ENCODE measurements around the gene CYLC2. TPM values are rescaled to one million over a fixed set of nuclear protein-coding genes. Genes with fewer than 3 reads are reported as not detected.

Gene CYLC2
- 10 to 100 TPM in 1 of 2 donors, 1 to 10 TPM in 1; 7.7 to 20.5 TPM for total RNA-seq
- polyA plus RNA-seq (ENCODE audit: insufficient read depth, low read depth, low replicate concordance) = 31.5 TPM
- long read RNA-seq, donor 1 = 0 reads
- long read RNA-seq, donor 2 = 0 reads

- H3K27ac ChIP-seq = no peak within 1 kb of the TSS
- intact Hi-C loops (cut with DNase I; ENCODE audit: low total_unique reads) = no loop called here
- no peaks in the 10 kb centered on the region for H3K9me3 ChIP-seq
Measured at GRCh38 chr9:102995033-102995432, at the start of gene CYLC2. Gene CYLC2, plus strand, starts transcription at chr9:102995333. Its CDS starts 48 bp downstream, at chr9:102995381.

GRCh38 chr9:102950346-102950745 lies 44.8 kb upstream of the CYLC2 start:
- H3K27me3 ChIP-seq = no peaks in the 10 kb centered on the region
- WGBS, 2 donors = 49 to 58% methylated on average over 2 of the region's 2 CpGs
- intact Hi-C loops (cut with DNase I; ENCODE audit: low total_unique reads) = no loop called here
- H3K4me1 ChIP-seq = no peaks in the 10 kb centered on the region
- TF ChIP-seq CTCF (IDR thresholded peaks at IDR 0.05) = no peak
- no peak for TF ChIP-seq POLR2A (IDR thresholded peaks at IDR 0.05)
- no peaks in the 10 kb centered on the region for H3K36me3 ChIP-seq (ENCODE audit: low read depth, missing control alignments)
- no peak overlapping the region for H3K27ac ChIP-seq
- DNase-seq = no peak
- no peak overlapping the region for H3K4me3 ChIP-seq
- no peaks in the 10 kb centered on the region for H3K9me3 ChIP-seq

More at GRCh38 chr9:102995033-102995432, at the start of gene CYLC2:
- no peak within 1 kb of the TSS for H3K4me3 ChIP-seq
- no peaks in the 10 kb centered on the region for H3K4me1 ChIP-seq
- no peaks in the 10 kb centered on the region for H3K36me3 ChIP-seq (ENCODE audit: low read depth, missing control alignments)
- DNase-seq = no peak
- H3K27me3 ChIP-seq = no peaks in the 10 kb centered on the region
- TF ChIP-seq CTCF (IDR thresholded peaks at IDR 0.05) (no peak), POLR2A (IDR thresholded peaks at IDR 0.05) (no peak)

GRCh38 chr9:102966999-102967398 lies 28.1 kb upstream of the CYLC2 start:
- no peaks in the 10 kb centered on the region for H3K27me3 ChIP-seq
- no peak for DNase-seq
- no peaks in the 10 kb centered on the region for H3K9me3 ChIP-seq
- 93 to 100% methylated on average over 1 to 7 of the region's 7 CpGs for WGBS, 2 donors
- no peaks in the 10 kb centered on the region for H3K36me3 ChIP-seq (ENCODE audit: low read depth, missing control alignments)
- TF ChIP-seq POLR2A (IDR thresholded peaks at IDR 0.05) = no peak
- no peak for TF ChIP-seq CTCF (IDR thresholded peaks at IDR 0.05)
- intact Hi-C loops (cut with DNase I; ENCODE audit: low total_unique reads) = no loop called here
- no peak overlapping the region for H3K4me3 ChIP-seq
- H3K4me1 ChIP-seq = no peaks in the 10 kb centered on the region
- no peak overlapping the region for H3K27ac ChIP-seq

- WGBS, 2 donors = 88% methylated on average over 2 of the region's 2 CpGs; no CpG with 5 or more reads in 1 of the 2 donors
- intact Hi-C loops (cut with DNase I; ENCODE audit: low total_unique reads) = no loop called here
- no peak overlapping the region for H3K4me3 ChIP-seq
- TF ChIP-seq CTCF (IDR thresholded peaks at IDR 0.05) = no peak
- TF ChIP-seq POLR2A (IDR thresholded peaks at IDR 0.05) = no peak
- no peaks in the 10 kb centered on the region for H3K9me3 ChIP-seq
- H3K36me3 ChIP-seq (ENCODE audit: low read depth, missing control alignments) = no peaks in the 10 kb centered on the region
- H3K27ac ChIP-seq = no peak overlapping the region
- no peak for DNase-seq
- H3K4me1 ChIP-seq = no peaks in the 10 kb centered on the region
- no peaks in the 10 kb centered on the region for H3K27me3 ChIP-seq
Measured at GRCh38 chr9:102967979-102968378, 27.2 kb upstream of the CYLC2 start.

- H3K4me3 ChIP-seq = no peak overlapping the region
- H3K4me1 ChIP-seq = no peaks in the 10 kb centered on the region
- H3K27ac ChIP-seq = no peak overlapping the region
- WGBS, 2 donors = 90 to 93% methylated on average over 2 of the region's 2 CpGs
- intact Hi-C loops (cut with DNase I; ENCODE audit: low total_unique reads) = no loop called here
- no peak for DNase-seq
- TF ChIP-seq CTCF (IDR thresholded peaks at IDR 0.05) (no peak), POLR2A (IDR thresholded peaks at IDR 0.05) (no peak)
- H3K9me3 ChIP-seq = no peaks in the 10 kb centered on the region
- H3K36me3 ChIP-seq (ENCODE audit: low read depth, missing control alignments) = no peaks in the 10 kb centered on the region
- no peaks in the 10 kb centered on the region for H3K27me3 ChIP-seq
Measured at GRCh38 chr9:102972780-102973179, 22.4 kb upstream of the CYLC2 start.
